MM.1S (cell line): ENCODE results near the gene TSG101.

ENCODE experiments used
- DNase-seq: peaks from one replicate; pipeline ENCODE4 v3.0.0-alpha.2; 2015
- H2AFZ ChIP-seq: fragments of 300-600 bp; sonication (generic); 2 replicates; pipeline ENCODE4 v1.6.0; 2016; ENCODE audit warnings: antibody characterized with exemption, low read length
- H3F3A ChIP-seq: fragments of 300-600 bp; sonication (generic); 2 replicates; pipeline ENCODE4 v1.6.1; 2016; ENCODE audit warnings: mild to moderate bottlenecking, antibody characterized with exemption, low read length, moderate library complexity, mixed read lengths; ENCODE audit not compliant: insufficient read depth
- H3K27ac ChIP-seq: fragments of 300-600 bp; sonication (generic); 2 replicates; pipeline ENCODE4 v1.5.1; 2016; ENCODE audit warnings: mild to moderate bottlenecking, low read length
- H3K27me3 ChIP-seq: fragments of 300-600 bp; sonication (generic); replicated peaks from 2 replicates; pipeline ENCODE4 v1.6.0; 2016; ENCODE audit warnings: low read length; ENCODE audit not compliant: insufficient read depth
- H3K36me3 ChIP-seq: fragments of 300-600 bp; sonication (generic); replicated peaks from 2 replicates; pipeline ENCODE4 v1.6.1; 2016; ENCODE audit warnings: mild to moderate bottlenecking, low read length, mixed read lengths; ENCODE audit not compliant: insufficient read depth
- H3K4me1 ChIP-seq: fragments of 300-600 bp; sonication (generic); 2 replicates; pipeline ENCODE4 v1.6.1; 2016; ENCODE audit warnings: low read length, mixed read lengths
- H3K4me2 ChIP-seq: fragments of 300-600 bp; sonication (generic); 2 replicates; pipeline ENCODE4 v1.6.0; 2016; ENCODE audit warnings: low read depth, low read length
- H3K4me3 ChIP-seq: fragments of 300-600 bp; sonication (generic); 2 replicates; pipeline ENCODE4 v1.5.1; 2016; ENCODE audit warnings: low read length, mixed read lengths
- H3K79me2 ChIP-seq: fragments of 300-600 bp; sonication (generic); 2 replicates; pipeline ENCODE4 v1.6.1; 2016; ENCODE audit warnings: mixed run types, low read length, mixed read lengths
- H3K9ac ChIP-seq: fragments of 300-600 bp; sonication (generic); 2 replicates; pipeline ENCODE4 v1.6.1; 2016; ENCODE audit warnings: low read length, mixed read lengths
- H3K9me2 ChIP-seq: fragments of 300-600 bp; sonication (generic); replicated peaks from 2 replicates; pipeline ENCODE4 v1.6.1; 2016; ENCODE audit warnings: mild to moderate bottlenecking, low read length, mixed read lengths; ENCODE audit not compliant: insufficient read depth
- H3K9me3 ChIP-seq: fragments of 300-600 bp; sonication (generic); replicated peaks from 2 replicates; pipeline ENCODE4 v1.6.1; 2016; ENCODE audit warnings: mild to moderate bottlenecking, low read length, mixed read lengths; ENCODE audit not compliant: insufficient read depth
- H4K20me1 ChIP-seq: fragments of 300-600 bp; sonication (generic); 2 replicates; pipeline ENCODE4 v1.6.1; 2016; ENCODE audit warnings: mild to moderate bottlenecking, low read length, moderate library complexity, mixed read lengths; ENCODE audit not compliant: insufficient read depth
- EZH2 ChIP-seq: fragments of 300-600 bp; sonication (generic); optimal IDR thresholded peaks from 2 replicates; pipeline ENCODE3; 2017; ENCODE audit warnings: low read depth, mild to moderate bottlenecking, antibody characterized with exemption, low read length, mixed read lengths
- EZH2phosphoT487 ChIP-seq: fragments of 300-600 bp; sonication (generic); IDR thresholded peaks from 2 replicates; pipeline ENCODE4 v1.6.1; 2018; ENCODE audit warnings: antibody characterized with exemption, low read length
- TF ChIP-seq, protein P1 (sequence below): fragments of 300-600 bp; sonication (generic); IDR thresholded peaks from 2 replicates; pipeline ENCODE4 v1.5.1; 2016; ENCODE audit warnings: antibody characterized with exemption, low read length, mixed read lengths

Gene TSG101

DNA sequence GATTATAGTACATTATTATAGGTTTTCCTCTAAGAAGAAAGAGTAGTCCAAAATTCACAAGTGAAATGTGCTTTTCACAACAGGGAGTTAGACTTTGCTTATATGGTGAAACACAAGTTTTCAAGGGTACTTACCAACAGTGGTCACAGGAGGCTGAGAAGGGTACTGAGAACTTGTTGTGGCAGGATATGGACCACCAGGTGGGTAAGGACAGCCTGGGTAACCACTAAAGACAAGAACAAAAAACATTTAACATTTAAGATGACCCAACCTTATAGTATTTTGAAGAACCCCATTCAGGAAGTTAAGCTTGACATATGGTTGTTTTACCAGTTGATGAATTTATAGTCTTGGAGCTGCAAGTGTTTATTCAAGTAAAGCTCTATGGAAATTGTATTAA is 24.4 kb downstream of the TSG101 start:
- Histone ChIP-seq H3K9me3 (no peaks in the 10 kb centered on the region), H3K9me2 (no peaks in the 10 kb centered on the region), H3K36me3 (peaks cover 4% of the 10 kb centered on the region; the same call in 1 of the 2 replicates), H3K4me3 (no peak overlapping the region), H3K9ac (no peak overlapping the region), H3K4me1 (no peaks in the 10 kb centered on the region), H3K4me2 (no peak overlapping the region), H3K27me3 (no peaks in the 10 kb centered on the region), H3K27ac (no peak overlapping the region), H3K79me2 (no peaks in the 10 kb centered on the region), H3F3A (no peaks in the 10 kb centered on the region), H4K20me1 (no peaks in the 10 kb centered on the region), H2AFZ (no peak overlapping the region)
- no peak for TF ChIP-seq EZH2phosphoT487
- no peak for TF ChIP-seq EZH2
- TF ChIP-seq, protein P1, sequence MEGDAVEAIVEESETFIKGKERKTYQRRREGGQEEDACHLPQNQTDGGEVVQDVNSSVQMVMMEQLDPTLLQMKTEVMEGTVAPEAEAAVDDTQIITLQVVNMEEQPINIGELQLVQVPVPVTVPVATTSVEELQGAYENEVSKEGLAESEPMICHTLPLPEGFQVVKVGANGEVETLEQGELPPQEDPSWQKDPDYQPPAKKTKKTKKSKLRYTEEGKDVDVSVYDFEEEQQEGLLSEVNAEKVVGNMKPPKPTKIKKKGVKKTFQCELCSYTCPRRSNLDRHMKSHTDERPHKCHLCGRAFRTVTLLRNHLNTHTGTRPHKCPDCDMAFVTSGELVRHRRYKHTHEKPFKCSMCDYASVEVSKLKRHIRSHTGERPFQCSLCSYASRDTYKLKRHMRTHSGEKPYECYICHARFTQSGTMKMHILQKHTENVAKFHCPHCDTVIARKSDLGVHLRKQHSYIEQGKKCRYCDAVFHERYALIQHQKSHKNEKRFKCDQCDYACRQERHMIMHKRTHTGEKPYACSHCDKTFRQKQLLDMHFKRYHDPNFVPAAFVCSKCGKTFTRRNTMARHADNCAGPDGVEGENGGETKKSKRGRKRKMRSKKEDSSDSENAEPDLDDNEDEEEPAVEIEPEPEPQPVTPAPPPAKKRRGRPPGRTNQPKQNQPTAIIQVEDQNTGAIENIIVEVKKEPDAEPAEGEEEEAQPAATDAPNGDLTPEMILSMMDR: no peak
- no peak for DNase-seq

DNA sequence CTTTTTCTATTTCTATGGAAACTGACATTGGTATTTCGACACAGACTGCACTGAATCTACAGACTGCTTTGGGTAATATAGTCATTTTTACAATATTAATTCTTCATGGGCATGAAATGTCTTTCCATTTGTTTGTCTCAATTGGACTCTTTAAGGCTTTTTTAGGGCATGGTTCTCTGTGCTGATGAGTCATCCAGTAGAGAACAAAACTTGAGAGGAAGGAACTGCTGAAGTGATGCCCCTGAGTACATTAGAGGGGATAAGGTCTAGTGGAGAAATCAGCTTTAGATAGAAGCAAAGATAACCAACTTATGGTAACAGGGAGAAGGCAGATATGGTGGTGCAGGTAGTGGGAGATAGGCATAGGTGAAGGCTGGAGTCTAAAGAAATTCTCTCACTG is 25.1 kb downstream of the TSG101 start:
- no peak for TF ChIP-seq EZH2
- no peak for TF ChIP-seq EZH2phosphoT487
- TF ChIP-seq, protein P1: no peak
- no peak for DNase-seq
- Histone ChIP-seq H3K9me3 (no peaks in the 10 kb centered on the region), H3F3A (no peaks in the 10 kb centered on the region), H3K4me2 (no peak overlapping the region), H4K20me1 (no peaks in the 10 kb centered on the region), H2AFZ (no peak overlapping the region), H3K4me1 (no peaks in the 10 kb centered on the region), H3K4me3 (no peak overlapping the region), H3K36me3 (peaks cover 4% of the 10 kb centered on the region; the same call in 1 of the 2 replicates), H3K9me2 (no peaks in the 10 kb centered on the region), H3K27ac (no peak overlapping the region), H3K27me3 (no peaks in the 10 kb centered on the region), H3K9ac (no peak overlapping the region), H3K79me2 (no peaks in the 10 kb centered on the region)

DNA sequence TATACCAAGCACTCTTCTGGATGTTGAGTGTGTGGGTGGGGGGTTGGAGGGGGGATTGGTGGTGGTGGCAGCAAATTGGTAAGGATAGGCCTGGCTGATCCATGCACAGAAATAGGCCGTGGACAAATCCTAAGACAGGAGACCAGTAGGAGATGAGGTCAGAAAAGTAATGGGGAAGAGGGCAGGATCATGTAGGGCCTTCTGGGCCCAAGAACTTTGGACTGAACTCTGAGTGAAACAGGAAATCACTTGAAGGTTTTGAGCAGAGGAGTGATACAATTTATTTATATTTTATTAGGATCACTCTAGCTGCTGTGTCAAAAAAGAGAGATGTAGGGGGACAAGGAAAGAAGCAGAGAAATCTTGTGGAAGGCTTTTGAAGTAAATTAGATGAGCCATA is 28.7 kb downstream of the TSG101 start:
- H3F3A ChIP-seq: no peaks in the 10 kb centered on the region
- no peaks in the 10 kb centered on the region for H3K27me3 ChIP-seq
- H3K27ac ChIP-seq: no peak overlapping the region
- peaks cover 8% of the 10 kb centered on the region; the same call in 1 of the 2 replicates for H3K36me3 ChIP-seq
- H4K20me1 ChIP-seq: no peaks in the 10 kb centered on the region; the same call in 1 of the 2 replicates
- H3K4me1 ChIP-seq: no peaks in the 10 kb centered on the region; the same call in 1 of the 2 replicates
- H3K79me2 ChIP-seq: no peaks in the 10 kb centered on the region
- H3K9me2 ChIP-seq: no peaks in the 10 kb centered on the region
- no peak for DNase-seq
- no peak overlapping the region for H3K4me3 ChIP-seq
- TF ChIP-seq EZH2phosphoT487 (no peak), EZH2 (no peak)
- TF ChIP-seq, protein P1: no peak
- H2AFZ ChIP-seq: no peak overlapping the region
- no peaks in the 10 kb centered on the region for H3K9me3 ChIP-seq
- H3K9ac ChIP-seq: no peak overlapping the region
- H3K4me2 ChIP-seq: no peak overlapping the region
